DMS79 (cell line): Measurements from ENCODE around the gene KCTD17.
"Not testable (repeated sequence)": the region's sequence is repeated elsewhere in the genome, so short reads cannot be mapped to it uniquely, and the experiment has no call there.

Experiments used
- DNase-seq: peaks from one replicate; lab custom pipeline; 2025; lab: John Stamatoyannopoulos, UW

Gene KCTD17

GRCh38 chr22:37061611-37062375, 10.3 kb downstream of the KCTD17 start:
- DNase-seq: no peak

GRCh38 chr22:37062376-37062675, 10.8 kb downstream of the KCTD17 start:
- DNase-seq: no peak

GRCh38 chr22:37062702-37063381, 11.3 kb downstream of the KCTD17 start:
- DNase-seq: no peak

GRCh38 chr22:37063431-37064420, 12.2 kb downstream of the KCTD17 start:
- peak; percentile 41 for DNase-seq

- DNase-seq: no peak
These were observed 13.0 kb downstream of the KCTD17 start for GRCh38 chr22:37064553-37064952.

- DNase-seq: no peak
These were observed 13.6 kb downstream of the KCTD17 start for GRCh38 chr22:37065180-37065579.

- no peak for DNase-seq
These were observed 14.4 kb downstream of the KCTD17 start for GRCh38 chr22:37065961-37066360.

- no peak for DNase-seq
These were observed 15.9 kb downstream of the KCTD17 start for GRCh38 chr22:37067428-37067827.

- DNase-seq: no peak
These were observed 17.3 kb downstream of the KCTD17 start for GRCh38 chr22:37068859-37069258.

GRCh38 chr22:37069319-37069718, 17.8 kb downstream of the KCTD17 start:
- DNase-seq: no peak

- no peak for DNase-seq
These were observed 18.2 kb downstream of the KCTD17 start for GRCh38 chr22:37069719-37070118.

GRCh38 chr22:37070334-37070733, 18.8 kb downstream of the KCTD17 start:
- no peak for DNase-seq

- no peak for DNase-seq
These were observed 19.2 kb downstream of the KCTD17 start for GRCh38 chr22:37070744-37071143.

GRCh38 chr22:37071850-37072592, 20.5 kb downstream of the KCTD17 start:
- DNase-seq: not testable (repeated sequence)

- DNase-seq: no peak
These were observed 21.1 kb downstream of the KCTD17 start for GRCh38 chr22:37072673-37073072.

- no peak for DNase-seq
These were observed 23.0 kb downstream of the KCTD17 start for GRCh38 chr22:37074537-37074936.

GRCh38 chr22:37075046-37075445, 23.5 kb downstream of the KCTD17 start:
- no peak for DNase-seq

- DNase-seq: no peak
These were observed 24.4 kb downstream of the KCTD17 start for GRCh38 chr22:37075822-37076433.

- no peak for DNase-seq
These were observed 26.4 kb downstream of the KCTD17 start for GRCh38 chr22:37077802-37078448.

GRCh38 chr22:37079158-37079557, 27.6 kb downstream of the KCTD17 start:
- DNase-seq: no peak

- no peak for DNase-seq
These were observed 28.2 kb downstream of the KCTD17 start for GRCh38 chr22:37079668-37080171.
